HuH-7.5 (cell line): ENCODE measurements around the gene GULP1.
"Not testable (repeated sequence)": the region's sequence is repeated elsewhere in the genome, so short reads cannot be mapped to it uniquely, and the experiment has no call there.

Source experiments
- DNase-seq: peaks from one replicate; pipeline ENCODE4 v3.0.0; 2011; ENCODE audit warnings: low spot score

Gene GULP1, protein sequence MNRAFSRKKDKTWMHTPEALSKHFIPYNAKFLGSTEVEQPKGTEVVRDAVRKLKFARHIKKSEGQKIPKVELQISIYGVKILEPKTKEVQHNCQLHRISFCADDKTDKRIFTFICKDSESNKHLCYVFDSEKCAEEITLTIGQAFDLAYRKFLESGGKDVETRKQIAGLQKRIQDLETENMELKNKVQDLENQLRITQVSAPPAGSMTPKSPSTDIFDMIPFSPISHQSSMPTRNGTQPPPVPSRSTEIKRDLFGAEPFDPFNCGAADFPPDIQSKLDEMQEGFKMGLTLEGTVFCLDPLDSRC

DNA sequence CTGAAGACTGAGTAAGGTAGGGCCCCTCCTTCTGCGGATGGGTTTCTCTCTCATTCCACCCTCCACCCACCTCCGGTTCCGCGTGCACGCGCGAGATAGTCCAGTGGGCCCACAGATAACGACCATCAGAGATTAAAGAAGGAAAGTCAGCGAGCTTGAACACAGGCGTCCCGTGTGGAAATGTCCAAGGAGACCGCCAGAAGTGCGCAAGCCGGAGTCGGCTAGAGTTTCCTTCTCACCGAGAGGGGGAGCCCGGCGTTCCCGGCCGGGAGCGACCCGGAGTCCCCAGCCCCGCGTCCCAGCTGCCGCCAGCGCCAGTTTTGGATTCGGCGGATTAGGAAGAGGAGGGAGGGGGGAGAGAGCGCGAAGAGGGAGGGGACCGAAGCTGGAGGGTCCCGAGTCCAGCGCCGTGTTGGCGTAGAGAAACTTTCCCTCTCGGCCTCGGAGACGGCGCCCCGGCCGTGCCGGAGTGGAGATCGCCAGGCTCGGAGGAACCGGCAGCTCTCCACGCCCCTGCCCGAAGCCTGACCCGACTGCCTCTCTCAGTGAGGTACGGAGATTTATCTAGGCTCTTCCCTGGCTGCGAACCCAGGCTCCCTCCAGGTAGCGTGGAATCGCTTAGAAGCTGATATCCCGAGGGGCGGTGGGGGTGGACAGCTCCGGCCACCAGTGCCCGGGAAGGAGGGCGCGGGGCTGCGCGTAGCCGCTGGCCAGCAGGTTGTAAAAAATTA lies at the start of gene GULP1:
Gene GULP1 (plus strand): TSS at position 258 of the 731 bp plus-strand sequence. CDS start 185,829 bp downstream, outside the sequence.
- peak; percentile 37 for DNase-seq

DNA sequence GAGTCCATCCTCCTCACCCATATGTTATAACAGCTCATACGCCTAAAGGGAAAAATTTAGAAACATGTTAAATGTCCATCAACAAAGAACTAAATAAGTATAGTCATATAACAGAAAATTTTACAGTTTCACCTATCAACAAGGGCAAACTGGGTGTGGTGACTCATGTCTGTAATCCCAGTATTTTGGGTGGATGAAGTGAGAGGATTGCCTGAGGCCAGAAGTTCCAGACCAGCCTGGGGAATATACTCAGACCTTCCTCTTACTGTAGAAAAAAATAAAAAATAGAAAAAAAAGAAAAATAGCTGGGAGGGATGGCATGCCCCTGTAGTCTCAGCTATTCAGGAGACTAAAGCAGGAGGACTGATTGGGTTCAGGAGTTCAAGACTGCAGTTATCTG lies 48.3 kb upstream of the GULP1 start:
- DNase-seq: no peak

DNA sequence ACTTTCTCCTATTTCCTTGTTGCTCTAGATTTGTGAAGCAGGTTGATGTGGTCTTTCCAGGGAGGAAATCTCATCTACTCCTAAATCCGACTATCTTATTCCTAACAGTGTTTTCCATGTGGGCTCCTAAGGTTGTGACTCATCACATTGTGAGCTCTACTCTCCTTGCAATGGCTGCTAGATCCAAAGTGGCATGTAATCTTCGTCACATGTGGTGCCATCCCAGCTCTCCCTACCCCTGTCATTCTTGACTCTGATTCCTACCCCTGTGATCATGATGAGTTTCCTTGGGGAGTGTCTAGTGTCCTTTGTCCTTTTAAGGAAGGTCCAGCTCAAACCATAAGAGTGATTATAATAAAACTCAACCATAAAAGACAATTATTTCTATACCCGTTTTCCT lies 47.3 kb upstream of the GULP1 start:
- DNase-seq: no peak

- DNase-seq: no peak
Observed at GRCh38 chr2:188245230-188245629, 46.4 kb upstream of the GULP1 start.

DNA sequence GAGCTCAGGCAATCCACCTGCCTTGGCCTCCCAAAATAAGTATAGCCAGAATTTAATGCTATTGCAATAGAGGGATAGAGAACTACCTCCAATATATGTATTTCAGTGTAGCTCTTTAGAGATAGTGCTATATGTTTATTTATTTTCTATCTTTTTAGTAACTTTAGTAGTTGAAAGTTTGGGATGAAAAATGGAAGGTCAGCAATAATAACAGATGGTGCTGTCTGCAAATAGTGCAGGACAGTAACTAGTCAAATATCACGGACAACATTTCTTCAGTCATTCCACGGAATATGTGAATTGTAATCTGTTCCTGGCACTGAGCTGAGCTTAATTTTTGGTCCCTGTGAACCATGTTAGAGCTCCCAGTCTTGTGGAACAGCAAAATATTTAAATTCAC lies 43.2 kb upstream of the GULP1 start:
- DNase-seq: no peak

DNA sequence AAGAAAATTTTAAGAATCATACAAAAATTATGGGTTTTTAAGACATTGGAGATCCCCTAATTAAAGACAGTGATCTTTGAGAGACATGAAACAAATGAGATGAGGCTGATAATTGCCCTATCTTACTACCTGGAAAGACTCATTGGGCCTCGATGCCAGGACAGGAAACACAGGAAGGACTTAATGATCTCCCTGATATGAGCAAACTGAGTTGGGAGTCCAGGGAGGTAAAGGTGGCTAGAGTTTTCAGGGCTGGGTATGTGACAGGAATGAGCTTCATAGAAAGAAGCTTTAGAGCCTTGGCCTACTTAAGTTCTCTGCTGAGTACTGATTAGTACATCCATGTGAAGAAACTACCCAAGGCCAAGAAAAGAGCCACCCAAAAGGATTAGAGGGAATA lies 40.6 kb upstream of the GULP1 start:
- no peak for DNase-seq

DNA sequence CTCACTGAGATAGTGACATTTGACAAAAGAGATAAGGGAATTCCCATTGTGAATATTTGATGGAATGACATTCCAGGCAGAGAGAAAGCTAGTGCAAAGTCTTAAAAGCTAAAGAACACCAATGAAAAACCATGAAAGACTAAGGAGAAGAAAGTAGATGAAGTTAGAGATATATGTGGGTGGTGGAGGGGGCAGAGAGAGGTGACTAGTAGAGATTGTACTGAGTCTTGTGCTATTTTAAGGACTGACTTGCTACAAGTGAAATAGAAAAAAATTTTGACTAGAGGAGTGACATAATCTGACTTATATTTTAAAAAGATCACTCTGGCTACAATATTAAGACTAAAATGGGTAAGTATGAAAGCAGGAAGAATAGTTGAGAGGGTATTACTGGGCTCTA lies 35.3 kb upstream of the GULP1 start:
- no peak for DNase-seq

DNA sequence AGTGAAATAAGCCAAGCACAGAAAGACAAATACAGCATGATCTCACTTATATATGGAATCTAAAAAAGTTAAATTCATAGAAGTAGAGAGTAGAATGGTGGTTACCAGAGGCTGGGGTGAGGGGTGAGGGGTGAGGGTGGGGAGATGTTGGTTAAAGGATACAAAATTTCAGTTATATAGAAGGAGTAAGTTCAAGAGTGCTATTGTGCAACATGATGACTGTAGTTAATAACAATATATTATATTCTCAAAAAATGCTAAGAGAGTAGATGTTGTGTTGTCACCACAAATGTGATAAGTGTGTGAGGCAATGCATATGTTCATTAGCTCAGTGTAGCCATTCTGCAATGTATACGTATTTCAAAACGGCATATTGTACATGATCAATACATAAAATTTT lies 26.4 kb upstream of the GULP1 start:
- no peak for DNase-seq

- no peak for DNase-seq
Observed at GRCh38 chr2:188267776-188268175, 23.9 kb upstream of the GULP1 start.

GRCh38 chr2:188269004-188269403 lies 22.7 kb upstream of the GULP1 start:
- no peak for DNase-seq

DNA sequence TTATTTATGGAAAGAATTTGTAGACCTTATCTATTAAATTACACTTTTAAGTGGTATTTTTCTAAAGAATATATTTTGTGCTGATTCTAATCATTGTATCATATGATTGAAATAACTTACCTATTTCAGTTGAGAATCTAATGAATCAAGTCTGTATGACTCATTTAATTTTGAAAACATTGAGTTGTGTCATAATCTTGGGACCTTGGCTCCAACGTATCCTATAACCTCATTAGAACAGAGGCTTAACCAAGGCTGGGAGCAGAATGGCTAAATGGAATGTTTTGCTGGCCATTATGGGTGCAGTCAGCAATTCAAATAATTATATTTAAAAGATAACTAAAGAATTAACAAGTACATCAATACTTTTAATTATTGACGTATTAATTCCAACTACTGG lies 19.6 kb upstream of the GULP1 start:
- DNase-seq: no peak

- no peak for DNase-seq
Observed at GRCh38 chr2:188274274-188274673, 17.4 kb upstream of the GULP1 start.

- DNase-seq: no peak
Observed at GRCh38 chr2:188276255-188276654, 15.4 kb upstream of the GULP1 start.

- no peak for DNase-seq
Observed at GRCh38 chr2:188277786-188278185, 13.9 kb upstream of the GULP1 start.

DNA sequence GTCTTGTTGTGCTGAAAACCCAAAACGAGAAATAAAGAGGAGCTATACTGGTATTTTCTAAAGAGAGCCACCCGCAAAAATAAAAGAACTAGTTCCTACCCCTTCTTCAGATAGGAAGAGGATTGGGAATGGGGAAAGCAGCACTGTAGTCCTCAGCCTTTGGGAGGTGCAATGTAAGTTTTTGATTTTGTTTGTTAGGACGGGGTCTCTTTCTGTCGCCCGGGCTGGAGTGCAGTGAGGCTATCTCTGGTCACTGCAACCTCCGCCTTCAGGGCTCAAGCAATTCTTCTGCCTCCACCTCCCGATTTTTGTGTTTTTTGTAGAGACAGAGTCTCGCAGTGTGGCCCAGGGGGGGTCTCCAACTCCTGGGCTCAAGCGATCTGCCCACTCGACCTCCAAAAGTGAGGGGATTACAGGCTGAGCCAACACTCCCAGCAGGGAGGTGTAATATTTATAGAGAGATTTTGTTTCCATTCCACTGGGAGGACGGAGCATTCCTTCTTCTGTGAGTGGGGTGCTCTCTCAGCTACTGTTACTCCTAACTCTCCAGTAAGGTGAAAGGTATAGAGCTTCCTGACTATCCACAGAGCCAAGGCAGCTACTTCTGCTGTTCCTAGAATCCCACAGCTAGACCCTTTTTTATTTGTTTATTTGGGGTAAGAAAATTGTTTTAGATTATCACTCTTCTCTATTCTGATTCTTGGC lies 13.1 kb upstream of the GULP1 start:
- no peak for DNase-seq

DNA sequence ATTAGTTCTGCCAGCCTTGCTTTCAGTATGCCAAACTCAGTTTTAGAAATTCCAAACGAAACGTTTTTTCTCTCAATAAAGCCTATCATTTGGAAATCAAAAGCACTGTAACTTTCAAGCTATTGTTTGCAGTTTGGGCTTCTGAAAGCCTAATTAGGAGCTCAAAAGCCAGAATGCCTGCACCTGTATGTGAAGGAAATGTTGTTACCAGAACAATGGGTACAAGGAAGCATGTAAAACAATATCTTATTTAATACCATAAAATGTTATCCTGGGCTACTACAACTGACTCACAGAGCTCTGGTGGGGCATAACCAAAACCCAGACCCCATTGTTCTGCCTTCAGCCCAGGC lies 12.6 kb upstream of the GULP1 start:
- no peak for DNase-seq

GRCh38 chr2:188280811-188281222 lies 10.9 kb upstream of the GULP1 start:
- no peak for DNase-seq

DNA sequence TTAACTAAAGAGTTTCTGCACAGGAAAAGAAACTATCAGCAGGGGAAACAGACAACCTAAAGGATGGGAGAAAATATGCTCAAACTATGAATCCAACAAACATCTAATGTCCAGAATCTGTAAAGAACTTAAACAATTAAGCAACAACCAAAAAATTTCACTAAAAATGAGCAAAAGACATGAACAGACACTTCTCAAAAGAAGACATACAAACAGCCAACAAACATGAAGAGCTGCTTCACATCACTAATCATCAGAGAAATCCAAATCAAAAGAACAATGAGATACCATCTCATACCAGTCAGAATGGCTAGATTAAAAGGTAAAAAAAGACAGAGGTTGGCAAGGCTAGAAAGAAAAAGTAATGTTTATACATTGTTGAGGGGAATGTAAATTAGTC lies 8.8 kb upstream of the GULP1 start:
- no peak for DNase-seq

- DNase-seq: not testable (repeated sequence)
Observed at GRCh38 chr2:188284251-188284650, 7.4 kb upstream of the GULP1 start.

DNA sequence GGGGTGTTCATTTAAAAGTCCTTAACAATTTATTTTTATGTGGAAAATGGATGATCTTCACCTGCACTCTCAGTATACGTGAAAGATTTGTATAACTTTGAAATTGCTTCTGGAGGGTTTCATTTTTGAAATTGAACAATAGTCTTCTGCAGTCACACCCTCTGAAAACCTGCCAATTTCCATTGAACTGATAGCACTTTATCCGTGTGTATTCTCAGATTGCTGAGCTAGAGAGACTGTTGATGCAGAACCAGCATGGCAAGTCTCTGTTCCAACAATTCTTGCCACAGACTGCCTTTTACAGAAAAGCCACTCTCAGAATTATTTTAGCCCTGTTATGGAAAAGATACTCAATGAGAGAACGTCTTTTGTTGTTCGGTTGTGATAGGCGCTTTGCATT lies 6.6 kb upstream of the GULP1 start:
- no peak for DNase-seq

- no peak for DNase-seq
Observed at GRCh38 chr2:188285774-188286173, 5.9 kb upstream of the GULP1 start.

- DNase-seq: no peak
Observed at GRCh38 chr2:188291142-188291616, 495 bp upstream of the GULP1 start.
